ENCODE data around the gene FLYWCH2.

DNA sequence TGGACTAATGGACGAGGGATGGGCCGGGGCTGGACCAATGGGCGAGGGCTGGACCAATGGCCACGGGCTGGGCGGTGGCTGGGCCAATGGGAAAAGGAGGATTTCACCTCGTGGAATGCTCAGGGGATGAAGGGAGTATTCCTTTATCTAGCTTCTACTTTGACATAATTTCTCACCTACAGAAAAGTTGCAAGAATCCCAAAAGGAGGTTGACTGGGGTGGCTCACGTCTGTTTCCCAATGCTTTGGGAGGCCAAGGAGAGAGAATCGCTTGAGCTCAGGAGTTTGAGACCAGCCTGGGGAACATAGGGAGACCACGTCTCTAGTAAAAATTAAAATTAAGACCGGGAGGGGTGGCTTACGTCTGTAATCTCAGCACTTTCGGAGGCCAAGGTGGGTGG, 23.0 kb downstream of the FLYWCH2 start:
- TF ChIP-seq EZH2 (IDR thresholded peaks at IDR 0.05) (no peak), POLR2AphosphoS5 (IDR thresholded peaks at IDR 0.05; ENCODE audit: borderline replicate concordance, low read depth, low read length) (no peak)

All from SK-N-MC (cell line).